HG02798 (cell line): Measurements from ENCODE around the gene C2orf74.
A peak's percentile ranks its signal among the peaks of the same experiment; 100 is the strongest.
"Not testable (repeated sequence)": the region's sequence is repeated elsewhere in the genome, so short reads cannot be mapped to it uniquely, and the experiment has no call there.

Experiments used
- ATAC-seq: cut with Tn5 transposase; IDR thresholded peaks from one replicate; pipeline ENCODE4 v1.9.1; 2021; ENCODE audit warnings: mild to moderate bottlenecking; ENCODE audit not compliant: unreplicated experiment, poor library complexity

The C2orf74 gene

DNA sequence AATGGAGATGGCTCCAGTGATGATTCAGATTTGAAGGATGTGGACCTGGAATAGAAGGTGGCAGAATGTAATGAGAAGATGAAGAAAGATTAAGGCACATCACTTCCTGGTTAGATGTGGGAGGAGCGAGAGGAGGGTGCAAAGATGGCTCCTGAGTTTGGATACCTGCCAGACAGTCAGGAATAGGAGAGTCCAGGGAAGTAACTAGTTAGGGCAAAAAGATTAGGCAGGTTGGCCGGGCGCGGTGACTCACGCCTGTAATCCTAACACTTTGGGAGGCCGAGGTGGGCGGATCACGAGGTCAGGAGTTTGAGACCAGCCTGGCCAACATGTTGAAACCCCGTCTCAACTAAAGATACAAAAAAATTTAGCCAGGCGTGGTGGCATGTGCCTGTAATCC, 5.6 kb downstream of the C2orf74 start:
- no peak for ATAC-seq

- no peak for ATAC-seq
These were observed 10.7 kb downstream of the C2orf74 start for GRCh38 chr2:61172671-61173070.

GRCh38 chr2:61173116-61173515, 11.1 kb downstream of the C2orf74 start:
- ATAC-seq = no peak

- ATAC-seq = no peak
These were observed 13.0 kb downstream of the C2orf74 start for GRCh38 chr2:61175036-61175435.

GRCh38 chr2:61176755-61177726, 15.1 kb downstream of the C2orf74 start:
- ATAC-seq = peak; percentile 88

- ATAC-seq = peak; percentile 24
These were observed 15.9 kb downstream of the C2orf74 start for GRCh38 chr2:61177727-61178549.

GRCh38 chr2:61178603-61179545, 16.9 kb downstream of the C2orf74 start:
- peak; percentile 17 for ATAC-seq

- ATAC-seq = no peak
These were observed 18.0 kb downstream of the C2orf74 start for GRCh38 chr2:61179701-61180639.

- ATAC-seq = no peak
These were observed 18.7 kb downstream of the C2orf74 start for GRCh38 chr2:61180686-61181085.

DNA sequence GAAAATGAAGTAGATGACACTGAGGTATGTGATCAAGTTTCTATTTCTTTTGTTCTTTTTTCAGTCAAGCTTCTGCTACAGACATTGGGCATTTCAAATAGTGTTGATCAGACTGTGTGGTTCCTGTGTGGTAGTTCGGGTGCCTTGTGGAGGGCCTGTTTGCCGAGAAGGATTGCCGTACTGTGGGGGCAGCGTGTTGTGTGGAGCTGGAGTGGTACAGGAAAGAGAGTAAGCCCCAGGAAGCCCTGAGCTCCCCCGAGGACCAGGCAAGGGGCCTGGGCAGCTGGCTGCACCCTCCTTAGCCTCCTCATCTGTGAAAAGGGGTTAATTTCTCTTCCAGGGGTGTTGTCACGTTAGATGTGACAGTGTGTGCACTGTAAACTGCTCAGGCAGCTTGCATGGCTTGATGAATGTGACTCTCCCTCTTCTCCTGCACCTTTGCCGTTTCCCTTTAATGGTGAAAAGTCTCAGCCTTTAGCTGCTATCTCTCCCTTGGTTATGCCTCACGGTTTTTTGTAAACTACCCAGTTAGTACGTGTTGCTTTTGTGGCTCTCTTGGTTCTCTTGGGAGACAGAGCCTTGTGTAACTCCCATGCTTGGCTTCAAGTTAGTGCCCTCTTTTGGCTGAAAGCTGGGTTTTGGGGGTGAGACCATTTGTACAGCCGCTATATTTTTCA, 19.5 kb downstream of the C2orf74 start:
- ATAC-seq = no peak

DNA sequence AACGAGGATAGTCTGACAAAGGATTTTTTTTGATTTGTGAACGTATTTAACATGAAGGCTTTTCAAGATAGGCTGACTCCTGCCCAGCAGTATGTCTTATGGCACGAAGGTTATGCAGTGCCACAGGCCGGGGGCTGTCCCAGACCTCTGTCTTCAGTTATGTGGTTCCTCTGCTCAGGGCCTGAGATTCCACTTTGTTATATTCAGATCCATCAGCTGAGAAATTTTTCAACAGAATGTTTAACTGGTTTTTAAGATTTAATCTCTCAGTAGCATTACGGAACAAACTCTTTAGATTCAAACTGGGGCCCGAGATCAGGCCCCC, 20.0 kb downstream of the C2orf74 start:
- ATAC-seq = no peak

GRCh38 chr2:61183795-61184194, 21.8 kb downstream of the C2orf74 start:
- ATAC-seq = no peak

GRCh38 chr2:61184263-61184662, 22.3 kb downstream of the C2orf74 start:
- no peak for ATAC-seq

DNA sequence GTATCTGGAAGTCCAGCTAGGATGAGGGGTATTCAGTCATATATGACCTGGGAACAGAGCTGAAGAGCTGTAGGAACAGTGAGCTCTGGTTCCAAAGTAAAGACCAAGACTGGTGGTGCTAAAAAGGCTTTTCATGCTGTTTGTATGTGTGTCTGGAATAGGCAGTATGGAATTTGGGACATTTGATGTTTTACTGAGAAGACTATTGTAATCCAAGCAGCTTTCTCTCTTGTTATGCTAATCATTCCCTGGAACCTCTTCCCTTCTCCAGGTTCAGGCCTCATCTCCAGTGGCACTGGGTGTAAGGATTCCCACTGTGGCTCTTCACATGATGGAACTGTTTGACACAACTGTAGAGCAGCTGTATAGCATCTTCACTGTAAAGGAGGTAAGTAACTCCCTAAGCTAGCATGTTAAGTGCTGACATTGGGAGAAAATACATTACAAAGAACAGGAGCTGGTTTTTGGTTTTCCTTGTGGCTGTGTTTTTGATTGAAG, 23.3 kb downstream of the C2orf74 start:
- ATAC-seq = no peak

DNA sequence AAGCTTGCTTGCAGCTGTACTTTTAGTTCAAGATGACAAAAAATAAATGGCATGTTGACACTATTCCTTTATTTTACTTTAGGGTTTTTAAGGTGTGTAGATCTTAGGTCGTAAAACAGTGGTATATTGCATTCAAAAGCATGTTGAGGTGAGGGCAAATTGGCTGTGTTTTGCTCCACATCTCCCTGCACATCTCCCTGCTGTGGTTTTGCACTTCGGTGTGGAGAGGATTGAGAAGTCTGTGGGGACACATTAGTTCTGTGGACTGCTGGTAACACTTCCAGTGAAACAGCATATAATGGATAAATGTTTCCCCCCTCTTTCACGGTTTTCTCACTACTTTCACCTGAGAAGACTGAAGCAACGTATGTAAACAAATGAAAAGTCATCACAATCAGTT, 25.1 kb downstream of the C2orf74 start:
- no peak for ATAC-seq

DNA sequence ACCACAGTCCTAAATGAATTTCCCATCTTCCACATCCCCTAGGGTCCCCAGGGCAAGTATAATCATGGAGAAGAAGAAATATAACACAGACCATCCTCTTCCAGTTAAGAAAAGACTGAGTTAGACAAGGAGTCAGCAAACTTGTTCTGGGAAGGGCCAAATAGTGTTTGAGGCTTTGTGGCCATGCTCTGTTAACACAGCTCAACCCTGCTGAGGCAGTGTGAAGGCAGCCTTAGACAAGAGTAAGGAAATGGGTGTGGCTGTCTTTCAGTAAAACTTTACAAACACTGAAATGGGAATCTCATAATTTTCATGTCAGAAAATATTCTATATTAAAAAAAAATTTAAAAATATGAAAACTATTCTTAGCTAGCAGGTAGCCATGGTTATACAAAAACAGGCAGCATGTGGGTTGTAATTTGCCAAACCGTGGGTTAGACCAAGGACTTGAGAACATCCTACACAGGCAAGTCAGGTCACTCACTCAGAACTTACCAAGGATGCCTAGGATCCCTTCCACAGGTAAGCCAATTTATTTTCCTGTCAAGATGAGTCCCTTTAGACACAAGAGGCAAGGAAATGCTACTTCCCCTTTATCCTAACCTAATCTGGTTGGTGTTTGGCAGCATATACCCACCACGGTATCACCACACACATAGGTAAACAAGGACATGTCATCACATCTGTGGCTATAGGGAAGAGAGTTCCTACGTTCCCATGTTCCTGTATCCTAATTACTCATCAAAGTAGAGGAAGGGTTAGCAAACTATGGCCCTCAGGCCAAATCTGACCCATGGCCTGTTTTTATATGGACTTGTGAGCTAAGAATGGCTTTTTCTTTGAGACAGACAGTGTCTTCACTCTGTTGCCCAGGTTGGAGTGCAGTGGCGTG, 31.9 kb downstream of the C2orf74 start:
- ATAC-seq = no peak

- not testable (repeated sequence) for ATAC-seq
These were observed 32.7 kb downstream of the C2orf74 start for GRCh38 chr2:61194646-61195045.
